GM18519 (cell line): Measurements from ENCODE around the gene CARMIL1.

Experiments used
- ATAC-seq: cut with Tn5 transposase; IDR thresholded peaks from one replicate; pipeline ENCODE4 v1.9.1; 2021; ENCODE audit warnings: mild to moderate bottlenecking, moderate library complexity; ENCODE audit not compliant: unreplicated experiment, low FRiP score

The CARMIL1 gene

DNA sequence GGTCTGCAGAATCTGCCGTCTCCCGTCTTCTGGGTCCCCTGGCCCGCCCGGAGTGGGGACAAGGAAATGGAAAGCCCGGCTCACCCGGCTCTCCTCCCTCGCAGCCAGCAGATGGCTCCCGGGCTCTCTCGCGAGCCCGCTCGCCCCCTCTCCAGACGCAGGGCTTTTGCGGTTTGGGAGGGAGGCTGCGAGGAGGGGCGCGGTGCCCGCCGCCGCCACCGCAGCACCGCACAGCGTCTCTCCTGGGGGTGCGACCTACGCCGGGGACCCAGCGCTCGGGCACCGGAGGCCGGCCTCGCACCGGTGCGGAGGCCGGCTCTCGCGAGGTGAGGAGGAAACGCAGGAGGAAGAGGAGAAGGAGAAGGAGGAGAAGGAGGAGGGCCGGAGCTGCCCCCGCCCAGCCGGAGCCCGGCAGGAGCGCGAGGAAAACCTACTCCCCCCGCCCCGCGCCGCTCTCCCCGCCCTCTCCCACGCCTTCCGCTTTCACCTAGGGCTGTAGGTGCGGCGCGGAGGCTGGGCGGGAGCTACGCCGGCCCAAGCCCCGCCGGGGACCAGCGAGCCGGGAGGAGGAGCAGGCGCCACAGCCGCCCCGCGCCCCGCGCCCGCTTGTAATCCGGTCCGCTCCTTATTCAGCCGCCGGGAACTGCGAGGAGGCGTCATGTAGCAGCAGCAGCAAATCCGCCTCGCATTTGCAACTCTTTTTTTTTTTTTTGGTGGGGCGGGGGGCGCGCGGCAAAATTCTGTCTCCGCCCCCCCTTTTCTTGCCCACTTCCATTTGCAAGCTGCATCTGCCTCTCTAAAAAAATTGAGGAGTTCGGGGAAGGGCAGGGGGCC is at the start of gene CARMIL1:
TSS of gene CARMIL1 (plus strand) at position 461 of the 834 bp plus-strand sequence. CDS start 422 bp downstream, outside the sequence.
- ATAC-seq, result peak; percentile 45

DNA sequence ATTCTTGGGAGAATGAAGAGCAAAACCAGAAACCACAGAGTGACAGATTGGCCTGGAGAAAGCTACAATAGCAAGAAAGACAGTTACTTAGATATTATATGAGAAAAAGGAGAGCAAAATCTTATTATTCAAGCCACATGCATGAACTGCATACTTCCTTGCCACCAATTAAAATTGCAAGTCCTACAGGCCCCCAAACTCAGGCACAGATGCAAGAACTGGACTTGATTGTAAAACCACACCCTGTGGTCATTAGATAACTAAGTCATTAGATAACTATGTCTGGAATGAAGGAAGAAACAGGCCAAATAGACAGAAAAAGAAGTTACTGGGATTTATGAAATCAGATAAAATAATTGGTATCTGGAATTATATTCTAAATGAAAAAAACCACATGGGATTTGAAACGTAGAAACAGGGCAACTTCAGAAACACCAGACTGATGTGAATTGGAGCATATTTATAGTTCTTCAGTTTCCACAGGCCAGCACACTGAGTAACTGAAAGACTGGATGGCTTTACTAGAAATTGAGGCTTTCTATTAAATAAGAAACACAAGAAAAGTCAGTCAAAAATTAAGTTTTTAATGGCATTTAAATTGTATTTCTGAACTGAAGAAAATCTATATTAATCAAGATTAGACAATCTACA is 49.4 kb upstream of the CARMIL1 start:
- no peak for ATAC-seq

DNA sequence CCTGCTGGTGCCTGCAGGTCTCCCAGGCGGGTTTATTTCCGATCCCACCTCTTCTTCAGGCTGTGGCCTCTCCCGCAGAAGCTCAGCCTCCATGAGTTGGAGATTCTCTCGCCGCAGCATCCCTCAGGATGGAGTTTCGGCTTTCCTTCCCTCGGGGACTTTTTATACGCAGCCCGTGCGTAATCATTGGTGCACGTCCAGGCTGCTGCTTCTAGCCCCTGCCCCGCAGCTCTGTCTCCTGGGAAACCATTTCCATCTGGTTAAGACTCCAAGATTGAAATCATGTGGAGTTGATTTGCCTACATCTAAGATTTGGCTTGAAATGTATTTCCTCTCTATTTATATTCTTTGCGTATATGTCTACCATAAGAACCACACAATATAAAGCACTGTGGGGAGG is 46.7 kb upstream of the CARMIL1 start:
- no peak for ATAC-seq

DNA sequence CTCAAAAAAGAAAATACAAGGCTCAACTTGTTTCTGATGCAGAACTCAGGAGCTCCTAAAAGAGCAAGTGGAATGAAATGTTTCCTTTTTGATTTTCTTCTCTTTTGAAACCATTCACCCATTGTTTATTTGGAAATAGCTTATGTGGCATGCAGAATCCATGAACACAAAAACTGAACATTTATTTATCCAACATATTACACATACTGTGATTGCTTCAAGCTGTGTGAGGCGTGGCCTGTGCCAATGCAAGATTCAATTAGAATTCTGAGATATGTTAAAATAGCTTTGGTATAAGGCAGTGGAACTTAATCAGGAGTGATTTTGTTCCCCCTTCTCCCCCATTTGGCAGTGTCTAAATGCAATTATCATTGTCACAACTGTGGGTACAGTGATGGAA is 45.9 kb upstream of the CARMIL1 start:
- no peak for ATAC-seq

DNA sequence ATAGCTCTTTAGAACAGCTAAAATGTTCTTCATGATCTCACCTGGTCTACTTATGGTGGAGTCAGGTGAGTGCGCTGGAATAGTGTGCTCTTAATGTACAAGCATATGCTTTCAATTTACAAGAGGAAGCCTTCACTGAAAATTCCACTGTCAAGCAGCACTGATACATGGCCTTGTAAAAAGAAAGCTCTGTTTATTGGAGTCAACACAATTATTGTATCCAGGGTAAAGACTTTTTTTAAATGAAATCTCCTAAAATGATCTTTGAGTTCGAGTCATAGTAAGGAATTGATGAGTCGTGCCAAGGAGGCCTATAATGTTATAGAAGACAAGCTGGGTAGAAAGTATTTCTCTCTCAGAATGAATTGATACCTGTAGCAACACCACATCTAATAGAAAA is 41.6 kb upstream of the CARMIL1 start:
- no peak for ATAC-seq

DNA sequence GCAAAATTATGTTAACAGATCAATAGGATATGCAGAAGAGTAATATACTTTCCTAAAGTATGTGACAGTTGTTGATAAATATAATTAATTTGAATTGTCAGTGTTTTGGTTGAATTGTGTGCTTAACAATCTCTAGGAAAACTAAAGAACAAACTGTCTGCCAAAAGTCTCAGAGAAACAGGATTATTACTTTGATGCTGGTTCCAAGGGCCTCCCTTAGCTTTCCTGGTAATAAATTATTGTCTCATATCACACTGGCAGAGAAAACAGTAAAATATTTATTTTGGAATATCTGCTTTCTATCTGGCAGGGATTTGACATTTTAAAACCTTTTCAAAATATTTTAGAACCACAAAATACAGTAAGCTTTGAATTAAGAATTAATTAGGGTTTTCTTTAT is 40.1 kb upstream of the CARMIL1 start:
- ATAC-seq, result no peak

DNA sequence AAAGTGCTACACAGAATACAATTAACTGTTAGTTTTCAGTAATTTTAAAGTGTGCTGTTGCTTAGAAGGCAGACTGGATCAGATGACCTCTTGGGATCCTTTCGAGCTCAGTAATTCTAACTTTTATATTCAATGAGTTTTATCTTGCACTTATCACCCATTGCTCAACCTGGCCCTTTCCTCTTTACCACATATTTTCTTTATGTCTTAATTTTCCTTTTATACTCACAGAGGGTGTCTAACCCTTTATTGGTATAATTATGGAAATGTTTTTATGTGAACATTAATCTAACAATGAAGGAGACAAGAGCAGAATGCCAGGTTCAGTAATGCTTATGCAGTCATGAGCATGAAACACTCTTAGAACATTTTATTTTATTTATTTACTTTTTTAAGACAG is 39.7 kb upstream of the CARMIL1 start:
- ATAC-seq, result no peak

DNA sequence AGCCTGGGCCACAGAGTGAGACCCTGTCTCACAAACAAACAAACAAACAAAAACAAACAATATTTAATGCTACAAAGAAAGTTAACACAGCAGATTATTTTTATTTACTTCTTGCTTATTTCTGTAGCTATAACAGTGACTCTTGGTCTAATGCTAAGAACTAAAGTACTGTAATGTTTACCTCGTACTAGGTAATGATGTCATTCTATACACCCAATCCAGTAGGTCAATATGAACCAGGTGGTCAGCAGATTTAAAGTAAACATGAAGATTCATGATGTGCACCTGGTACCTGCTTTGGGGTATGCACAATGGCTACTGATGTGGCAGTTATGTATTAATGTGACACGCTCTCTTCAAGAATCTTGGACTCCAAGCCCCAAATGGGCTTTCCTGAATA is 36.6 kb upstream of the CARMIL1 start:
- no peak for ATAC-seq

DNA sequence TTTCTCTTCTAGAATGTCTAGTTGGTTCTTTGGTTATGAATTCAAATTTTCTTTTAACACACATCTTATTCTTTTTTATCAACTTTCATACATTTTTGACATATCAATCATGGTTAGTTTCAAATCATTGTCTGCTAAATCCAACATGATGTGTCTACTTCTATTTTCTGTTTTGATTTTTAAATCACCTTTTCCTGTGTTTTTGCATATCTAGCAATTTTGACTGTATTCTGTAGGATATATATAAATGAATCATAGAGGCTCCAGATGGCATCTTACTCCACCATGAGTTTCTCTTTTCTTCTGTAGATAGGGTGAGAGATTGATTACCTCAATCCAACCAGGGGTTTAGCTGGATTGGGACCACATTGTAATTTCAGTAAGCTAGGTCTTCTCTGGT is 34.3 kb upstream of the CARMIL1 start:
- ATAC-seq, result no peak

DNA sequence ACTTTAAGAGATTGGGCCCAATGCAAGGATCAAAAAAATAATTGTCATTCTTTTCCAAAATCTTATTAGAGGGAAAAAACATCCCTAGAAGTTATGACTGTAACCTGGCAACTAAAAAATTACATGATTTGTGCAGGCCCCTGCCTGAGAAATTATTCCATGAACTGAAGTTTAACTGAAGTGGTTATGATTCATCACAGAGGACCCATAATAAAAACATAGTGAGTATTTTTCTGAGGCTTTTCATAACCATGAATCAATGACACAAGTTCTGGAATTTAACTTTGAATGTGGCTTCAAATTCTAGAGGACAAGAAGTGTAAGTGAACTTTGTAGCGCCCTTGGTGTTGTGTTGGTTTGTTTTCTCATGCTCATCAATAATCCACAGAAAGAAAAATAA is 31.1 kb upstream of the CARMIL1 start:
- no peak for ATAC-seq

DNA sequence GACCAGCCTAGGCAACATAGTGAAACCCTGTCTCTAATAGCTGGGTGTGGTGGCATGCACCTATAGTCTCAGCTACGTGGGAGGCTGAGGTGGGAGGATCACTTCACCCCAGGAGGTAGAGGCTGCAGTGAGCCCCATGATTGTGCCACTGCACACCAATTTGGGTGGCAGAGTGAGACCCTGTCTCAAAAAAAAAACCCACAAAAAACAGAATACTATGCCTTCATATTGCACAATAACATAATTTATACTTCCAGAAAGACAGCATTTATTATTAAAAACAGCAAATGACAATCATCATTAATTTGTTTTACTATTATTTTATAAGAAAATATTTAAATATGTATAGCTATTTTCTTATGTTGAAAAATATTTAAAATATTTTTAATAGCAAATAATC is 30.0 kb upstream of the CARMIL1 start:
- ATAC-seq, result no peak

DNA sequence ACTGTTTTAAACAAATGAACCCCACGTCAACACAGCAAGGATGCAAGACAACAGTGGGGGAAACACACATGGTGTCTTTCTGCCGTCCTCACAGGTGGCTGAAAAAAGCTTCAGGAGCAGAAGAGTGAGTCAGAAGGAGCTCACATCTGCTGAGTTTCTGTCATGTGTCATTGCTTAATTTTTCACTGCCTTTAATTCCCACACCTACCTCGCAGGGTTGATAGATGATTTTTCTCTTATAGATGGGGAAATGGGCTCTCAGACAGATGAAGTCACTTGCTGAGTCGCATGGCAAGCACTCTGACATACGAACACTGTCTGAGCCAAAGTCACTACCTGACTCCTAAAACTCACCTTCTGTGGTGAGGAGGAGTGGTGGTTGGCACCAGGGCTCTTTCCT is 28.3 kb upstream of the CARMIL1 start:
- ATAC-seq, result no peak

DNA sequence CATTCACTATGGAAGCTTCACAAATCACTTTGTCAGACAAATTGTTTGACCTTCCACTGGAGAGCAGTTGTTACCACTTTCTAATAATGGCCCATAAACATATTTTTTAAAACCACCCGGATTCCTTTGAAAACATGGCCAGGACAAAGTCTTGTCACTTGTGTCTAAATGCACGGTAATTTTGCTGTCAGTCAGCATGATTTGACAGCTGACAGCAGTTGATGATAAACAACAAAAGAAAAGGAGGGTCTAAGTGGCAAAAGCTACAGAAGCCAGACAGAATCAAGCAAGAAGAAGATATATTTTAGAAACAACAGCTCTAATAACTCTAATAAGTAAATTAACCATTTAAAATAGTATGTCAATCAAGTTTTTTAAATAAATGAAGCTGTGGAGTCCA is 27.7 kb upstream of the CARMIL1 start:
- no peak for ATAC-seq

DNA sequence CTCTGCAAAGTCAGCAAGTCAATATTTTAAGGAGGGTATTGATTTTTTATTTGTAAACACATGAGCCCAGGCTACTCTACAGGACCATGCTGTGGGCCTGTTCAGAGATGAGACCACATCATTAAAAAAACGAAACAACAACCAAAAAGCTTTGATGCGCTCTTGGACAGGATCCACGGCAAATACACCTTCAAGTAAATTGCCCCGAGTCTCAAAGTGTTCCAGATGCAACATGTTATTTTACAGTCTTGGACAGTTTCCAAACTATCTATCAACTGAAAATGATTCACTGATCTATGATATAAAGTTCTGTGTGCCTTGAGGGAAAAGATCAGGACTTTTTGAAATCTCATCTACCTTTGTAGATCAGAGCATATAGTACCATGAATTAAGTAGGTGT is 25.8 kb upstream of the CARMIL1 start:
- ATAC-seq, result no peak

DNA sequence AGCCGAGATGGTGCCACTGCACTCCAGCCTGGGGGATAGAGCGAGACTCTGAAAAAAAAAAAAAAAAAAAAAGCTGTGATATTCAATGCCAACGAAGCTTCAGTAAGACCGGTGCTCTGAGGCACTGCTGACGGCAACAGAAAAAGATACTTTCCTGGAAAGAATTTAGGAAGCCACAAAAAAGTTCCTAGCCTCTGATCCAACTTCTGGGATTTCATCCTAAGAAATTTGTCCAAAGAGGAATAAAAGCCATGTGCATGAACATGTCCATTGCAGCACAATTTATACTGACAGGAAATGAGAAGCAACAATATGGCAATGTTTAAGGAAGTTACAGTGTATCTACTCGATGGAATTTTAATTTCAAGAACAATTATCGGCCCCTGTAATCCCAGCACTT is 24.5 kb upstream of the CARMIL1 start:
- no peak for ATAC-seq

DNA sequence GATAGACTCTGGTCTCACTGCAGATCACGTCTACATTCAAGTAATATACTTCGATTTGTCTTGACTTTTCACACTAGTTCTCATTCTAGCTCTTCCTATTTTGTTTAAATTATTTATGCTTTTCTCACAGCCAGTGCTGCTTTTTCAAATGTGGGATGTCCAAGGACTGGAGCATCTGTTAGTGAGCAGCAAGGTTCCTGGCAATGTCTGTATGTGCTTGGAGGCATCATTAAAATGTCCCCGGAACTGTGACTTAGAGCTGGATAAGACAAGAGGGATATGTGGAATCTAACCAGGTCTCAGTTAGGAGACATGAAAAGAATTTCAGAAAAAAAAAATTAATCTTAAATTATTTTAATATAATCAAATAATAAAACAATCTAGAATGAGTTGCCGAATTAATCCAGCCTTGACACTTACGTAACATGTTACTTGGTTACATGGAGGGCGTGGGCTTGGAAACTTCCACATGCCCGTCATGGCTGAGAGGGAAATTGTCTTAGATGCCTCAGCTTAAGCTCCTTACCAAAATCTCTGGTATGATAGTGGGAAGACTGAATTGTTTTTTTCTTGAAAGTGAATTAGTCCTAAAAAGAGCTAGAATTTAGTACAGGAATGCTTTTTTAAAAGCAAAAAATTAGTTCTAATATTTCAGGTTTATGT is 21.4 kb upstream of the CARMIL1 start:
- ATAC-seq, result no peak

DNA sequence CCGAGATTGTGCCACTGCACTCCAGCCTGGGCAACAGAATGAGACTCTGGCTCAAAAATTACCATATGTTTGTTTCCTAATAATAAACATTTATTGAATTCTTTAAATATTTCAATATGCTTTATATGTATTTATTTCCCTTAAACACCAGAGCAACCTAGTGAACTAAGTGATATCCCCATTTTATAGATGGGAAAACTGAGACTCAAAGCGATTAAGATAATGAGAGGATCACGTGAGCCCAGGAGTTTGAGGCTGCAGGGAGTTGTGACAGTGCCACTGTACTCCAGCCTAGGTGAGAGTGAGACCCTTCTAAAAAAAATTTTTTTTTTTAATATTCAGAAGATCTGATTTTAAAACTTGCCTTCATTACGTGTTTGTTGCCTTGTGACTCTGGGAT is 19.4 kb upstream of the CARMIL1 start:
- ATAC-seq, result no peak

DNA sequence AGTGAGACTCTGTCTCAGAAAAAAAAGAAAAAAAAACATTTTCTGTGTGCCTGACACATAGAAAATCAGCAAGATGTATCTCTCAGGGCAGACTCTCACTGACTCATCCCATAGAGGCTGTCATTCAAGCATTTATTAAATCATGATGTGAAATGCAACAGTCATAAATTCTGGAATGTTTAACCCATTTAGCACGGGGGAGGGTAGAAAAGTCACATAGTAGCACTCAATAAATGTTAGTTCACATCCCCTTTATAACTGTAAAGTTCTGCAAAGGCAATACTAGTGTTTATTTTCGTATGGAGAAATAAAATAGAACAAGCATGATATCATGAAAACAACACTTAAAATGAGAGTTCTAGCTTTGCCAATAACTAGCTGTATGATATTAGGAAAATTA is 15.5 kb upstream of the CARMIL1 start:
- ATAC-seq, result no peak

DNA sequence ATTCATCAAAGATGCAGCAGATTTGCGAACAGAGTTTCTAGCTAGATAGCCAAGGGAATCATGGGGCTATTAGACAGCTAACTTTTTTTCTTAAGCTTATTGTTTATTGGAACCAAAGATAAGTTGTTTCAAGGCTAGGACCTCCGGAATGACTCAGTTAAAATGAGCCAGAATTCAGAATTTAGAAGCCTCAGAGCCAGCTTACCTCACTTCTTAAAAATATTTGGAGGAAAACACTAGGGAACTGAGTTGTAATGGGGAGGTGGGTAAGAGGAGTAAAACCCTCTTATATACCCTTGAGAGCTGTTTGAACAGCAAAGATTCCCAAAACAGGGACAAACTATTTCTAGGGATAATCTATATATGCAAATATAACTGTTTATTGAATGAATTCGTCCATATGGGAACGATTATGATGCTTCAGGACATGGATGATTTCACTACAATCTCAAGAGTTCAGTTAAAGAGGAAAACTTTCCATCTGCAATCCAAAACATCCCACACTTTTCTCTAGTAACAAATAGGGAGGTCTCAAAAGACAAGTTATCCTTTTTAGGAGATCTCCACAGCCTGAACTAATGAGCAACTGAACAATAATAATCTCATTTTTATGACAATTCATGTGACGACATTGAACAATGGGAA is 12.6 kb upstream of the CARMIL1 start:
- no peak for ATAC-seq

DNA sequence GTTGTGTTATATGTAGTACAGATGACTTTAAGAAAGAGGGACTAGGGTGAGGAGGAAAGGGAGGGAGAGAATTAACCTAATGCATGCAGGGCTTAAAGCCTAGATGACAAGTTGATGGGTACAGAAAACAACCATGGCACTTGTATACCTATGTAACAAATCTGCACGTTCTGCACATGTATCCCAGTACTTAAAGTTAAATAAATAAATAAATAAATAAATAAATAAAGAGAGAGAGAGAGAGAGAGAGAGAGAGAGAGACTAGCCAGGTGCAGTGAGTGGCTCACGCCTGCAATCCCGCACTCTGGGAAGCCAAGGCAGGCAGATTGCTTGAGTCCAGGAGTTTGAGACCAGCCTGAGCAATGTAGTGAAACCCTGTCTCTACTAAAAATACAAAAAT is 11.5 kb upstream of the CARMIL1 start:
- no peak for ATAC-seq

DNA sequence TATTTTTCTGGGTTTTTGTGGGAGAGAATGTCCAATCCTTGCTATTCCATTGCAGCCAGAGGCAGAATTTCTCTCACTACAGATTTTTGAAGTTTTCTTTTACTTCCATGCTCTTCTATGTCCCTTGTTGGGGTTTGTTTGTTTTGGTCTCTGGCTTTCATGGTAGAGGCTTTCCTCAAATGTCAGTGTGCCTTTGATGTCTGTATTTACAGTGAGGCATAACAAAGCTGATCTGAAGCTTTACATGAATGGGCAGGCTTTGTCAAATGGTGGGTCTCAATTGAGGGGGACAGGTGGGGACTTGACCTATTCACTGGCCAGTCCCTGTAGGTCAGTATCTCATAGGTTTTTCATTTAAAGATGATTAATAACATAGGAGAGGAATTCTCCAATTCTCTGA is 8.6 kb upstream of the CARMIL1 start:
- no peak for ATAC-seq
